DMS 273 treated with DMSO at 0.1 percent for 48 hours (cell line): ENCODE measurements around the gene F7.

Source experiments
- DNase-seq: peaks from one replicate; lab custom pipeline; 2025; lab: John Stamatoyannopoulos, UW

The F7 gene

GRCh38 chr13:113086991-113087922 lies 18.3 kb upstream of the F7 start:
- no peak for DNase-seq

GRCh38 chr13:113087923-113088690 lies 17.5 kb upstream of the F7 start:
- no peak for DNase-seq

DNA sequence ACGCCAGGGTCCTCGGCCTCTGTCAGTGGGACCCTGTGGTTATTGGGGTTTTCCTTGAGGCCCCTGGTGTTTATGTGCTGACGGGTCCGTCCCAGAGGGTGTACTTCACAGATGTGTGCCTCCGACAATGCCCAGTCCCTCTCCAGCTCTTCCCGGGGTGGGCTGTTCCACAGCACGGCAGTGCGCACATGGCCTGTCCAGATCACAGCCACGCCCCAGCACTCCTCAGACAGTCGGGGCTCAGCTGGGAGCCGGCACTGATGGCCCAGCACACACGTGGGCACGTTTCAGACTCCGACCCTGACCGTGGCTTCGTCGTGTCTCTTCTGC lies 16.9 kb upstream of the F7 start:
- no peak for DNase-seq

DNA sequence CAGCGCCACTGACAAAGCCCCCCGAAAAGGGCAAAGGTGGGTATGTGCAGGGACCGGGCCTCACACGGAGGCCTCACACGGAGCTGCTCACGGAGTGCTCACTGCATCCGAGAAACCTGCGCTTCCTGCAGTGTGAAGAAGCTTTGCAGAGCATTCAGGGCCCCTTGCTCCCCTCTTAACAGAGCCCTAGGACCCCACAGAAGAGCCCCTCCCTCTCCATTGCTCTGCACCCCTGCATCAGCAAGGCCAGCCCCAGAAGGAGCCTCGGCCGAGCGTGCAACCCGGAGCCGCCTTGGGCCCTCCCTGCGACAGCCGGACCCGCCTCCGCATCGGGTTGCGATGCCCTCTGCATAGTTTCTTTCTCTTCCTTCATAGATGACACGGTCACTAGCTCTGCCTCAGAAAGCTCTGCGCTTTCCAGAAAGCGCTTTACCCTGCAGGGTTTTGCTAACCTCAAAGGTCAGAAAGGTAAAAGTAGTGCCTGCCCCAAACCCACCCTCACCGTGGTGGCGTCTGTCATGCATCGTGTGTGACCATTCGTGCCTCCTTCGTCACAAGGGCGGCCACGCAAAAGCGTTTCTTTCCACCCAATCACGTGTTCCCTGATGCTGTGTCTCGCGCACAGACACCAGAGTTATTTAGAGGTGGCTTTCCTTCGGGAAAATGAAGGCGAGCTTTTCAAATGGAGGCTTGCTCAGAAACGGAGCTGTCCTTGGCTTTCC lies 15.7 kb upstream of the F7 start:
- DNase-seq: no peak

DNA sequence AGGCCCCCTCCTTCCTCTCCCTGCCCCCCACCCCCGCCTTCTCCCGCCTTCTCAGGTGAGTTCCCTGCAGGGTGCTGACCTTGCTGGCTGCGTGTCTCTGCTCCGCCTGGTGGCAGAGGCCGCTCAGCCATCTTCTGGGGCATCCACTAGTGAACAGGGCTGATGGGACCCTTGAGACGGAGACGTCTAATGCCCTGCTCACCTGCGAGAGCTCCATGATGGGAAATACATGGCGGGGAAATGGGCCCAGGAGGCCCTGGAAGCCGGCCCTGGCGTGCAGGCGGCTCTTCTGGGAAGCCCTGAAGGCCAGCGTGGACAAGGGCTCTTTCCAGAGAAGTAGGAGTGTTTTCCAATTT lies 15.2 kb upstream of the F7 start:
- no peak for DNase-seq

DNA sequence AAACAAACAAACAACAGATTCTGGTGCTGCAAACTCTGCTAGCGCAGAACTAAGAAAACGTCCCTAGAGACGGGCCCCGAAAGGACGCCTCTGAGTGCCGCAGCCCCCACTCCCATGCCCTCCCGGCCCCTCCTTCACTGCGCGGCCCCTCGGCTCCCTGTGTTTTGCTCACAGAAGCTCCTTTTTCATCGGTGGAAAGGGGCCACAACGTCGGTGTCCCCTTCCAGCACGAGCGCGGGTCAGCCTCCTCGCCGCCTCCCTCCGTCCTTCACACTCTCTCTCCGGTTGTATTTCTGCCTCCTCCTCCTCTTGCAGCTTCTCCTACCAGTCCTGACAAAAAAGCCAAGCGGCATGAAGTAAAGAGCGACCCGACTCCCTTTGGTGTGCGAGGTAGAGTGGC lies 14.8 kb upstream of the F7 start:
- DNase-seq: no peak

DNA sequence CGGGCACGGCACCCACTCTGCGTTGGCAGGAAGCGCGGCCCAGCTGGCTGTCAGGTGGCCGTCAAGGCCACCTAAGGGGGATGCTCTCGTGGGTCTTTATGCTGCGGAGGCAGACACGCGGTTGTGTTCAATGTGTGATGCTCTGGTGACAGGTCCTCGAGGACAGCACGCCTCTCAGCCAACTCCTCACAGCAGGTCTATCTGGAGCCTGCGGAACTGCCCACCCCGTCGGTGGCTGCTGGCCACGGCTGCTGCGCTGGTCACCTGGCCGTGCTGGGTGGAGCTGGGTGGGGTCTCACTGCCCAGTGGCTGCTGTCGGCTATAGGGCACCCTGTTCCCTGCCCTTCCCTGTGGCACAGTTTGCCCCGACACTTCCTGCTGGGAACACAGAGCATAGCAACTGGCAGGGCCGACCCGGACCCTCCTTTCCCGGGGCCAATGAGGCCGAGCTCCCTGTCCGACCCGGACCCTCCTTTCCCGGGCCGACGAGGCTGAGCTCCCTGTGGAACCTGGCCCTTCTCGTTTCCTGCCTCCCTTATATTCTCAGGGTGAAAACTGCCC lies 14.3 kb upstream of the F7 start:
- DNase-seq: no peak

GRCh38 chr13:113091891-113092775 lies 13.5 kb upstream of the F7 start:
- DNase-seq: no peak

DNA sequence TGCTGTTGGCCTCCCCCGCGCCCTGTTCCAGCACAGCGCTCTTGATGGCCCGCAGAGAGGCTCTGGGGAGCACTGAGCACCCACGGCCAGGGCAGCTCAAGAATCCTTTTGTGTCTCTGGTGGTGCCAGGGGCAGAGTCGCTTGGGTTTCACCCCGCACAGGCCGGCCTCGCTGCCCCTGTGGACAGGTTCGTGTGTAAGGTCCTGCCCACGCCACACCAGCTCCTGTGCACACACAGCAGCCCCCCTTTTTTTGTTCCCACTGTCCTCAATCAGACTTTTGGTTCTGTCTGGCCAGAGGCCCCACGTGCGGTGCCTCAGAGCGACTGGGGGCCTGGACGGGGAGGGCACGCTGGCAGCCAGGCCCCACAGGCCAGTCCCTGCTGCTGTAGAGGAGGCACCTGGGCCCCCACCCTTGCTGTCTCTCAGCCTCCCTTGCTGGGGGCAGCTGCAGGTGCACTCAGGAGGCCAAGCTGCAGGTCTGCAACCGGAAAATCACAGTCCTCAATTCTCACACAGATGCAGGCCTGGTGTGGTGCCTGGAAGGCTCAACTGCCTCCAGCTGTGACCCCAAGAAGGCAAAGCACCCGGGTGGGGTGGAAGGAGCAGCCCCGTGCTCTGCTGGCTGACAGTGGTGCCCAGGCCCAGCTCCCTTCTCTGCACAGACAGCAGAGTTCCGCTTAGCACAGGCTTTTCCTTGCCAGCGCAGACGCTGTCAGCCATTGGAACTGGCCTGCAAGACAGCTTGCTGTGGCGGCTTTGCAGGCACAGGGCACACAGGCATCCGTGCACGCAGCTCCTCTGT lies 12.6 kb upstream of the F7 start:
- no peak for DNase-seq

DNA sequence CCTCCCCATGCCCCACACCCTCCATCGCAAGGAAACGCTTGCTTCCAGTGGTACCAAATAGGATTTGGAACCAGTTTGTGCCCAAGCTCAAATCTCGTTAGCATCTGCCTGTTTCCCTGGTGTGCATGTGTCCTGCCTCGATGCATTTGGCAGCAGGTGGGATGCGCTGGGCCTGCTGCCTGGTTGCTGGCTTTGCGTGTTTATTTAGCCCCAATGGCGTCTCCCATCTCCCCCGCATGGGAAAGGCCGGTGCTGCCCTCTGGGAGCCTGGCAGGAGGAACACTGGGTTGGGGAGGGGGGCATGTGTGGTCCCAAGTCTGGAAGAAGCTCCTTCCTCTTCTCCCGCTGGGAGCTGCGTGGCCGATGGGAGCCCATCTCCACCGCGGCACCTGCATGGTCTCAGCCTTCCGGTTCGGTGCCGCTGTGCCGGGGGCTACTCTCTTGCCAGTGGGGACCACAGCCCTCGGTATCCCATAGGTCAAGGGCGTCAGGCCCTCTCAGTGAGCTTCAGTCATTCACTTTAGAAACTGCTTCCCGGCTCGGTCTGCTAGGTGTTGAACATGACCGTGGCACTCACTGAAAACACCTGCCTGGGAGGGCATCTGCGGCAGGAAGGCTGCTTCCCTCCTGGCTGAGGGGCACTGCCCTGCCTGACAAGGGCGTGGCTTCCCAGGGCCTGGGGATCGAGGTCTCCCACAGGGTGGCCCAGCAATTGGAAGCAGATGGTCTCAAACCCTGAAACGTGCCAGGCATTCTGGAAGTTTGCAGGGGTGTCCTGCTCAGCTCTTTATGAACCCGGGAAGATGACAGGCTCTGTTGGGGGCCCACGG lies 11.8 kb upstream of the F7 start:
- DNase-seq: no peak

DNA sequence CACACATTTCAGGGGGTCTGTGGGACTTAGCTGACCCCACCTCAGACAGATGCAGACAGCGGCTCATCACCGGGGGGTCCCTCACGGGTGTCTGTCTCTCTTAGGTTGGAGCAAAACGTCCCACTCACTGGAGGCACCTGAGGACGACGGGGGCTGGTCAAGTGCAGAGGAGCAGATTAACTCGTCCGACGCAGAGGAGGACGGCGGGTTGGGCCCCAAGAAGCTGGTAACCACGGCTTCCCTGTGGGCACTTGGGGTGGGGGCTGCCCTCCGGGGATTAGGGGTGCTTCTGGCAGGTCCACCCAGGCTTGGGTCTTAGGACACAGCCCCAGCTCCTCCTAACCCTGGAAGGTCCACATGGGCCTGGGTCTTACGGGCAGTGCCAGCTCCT lies 11.2 kb upstream of the F7 start:
- no peak for DNase-seq

GRCh38 chr13:113095146-113096051 lies 10.2 kb upstream of the F7 start:
- DNase-seq: no peak

DNA sequence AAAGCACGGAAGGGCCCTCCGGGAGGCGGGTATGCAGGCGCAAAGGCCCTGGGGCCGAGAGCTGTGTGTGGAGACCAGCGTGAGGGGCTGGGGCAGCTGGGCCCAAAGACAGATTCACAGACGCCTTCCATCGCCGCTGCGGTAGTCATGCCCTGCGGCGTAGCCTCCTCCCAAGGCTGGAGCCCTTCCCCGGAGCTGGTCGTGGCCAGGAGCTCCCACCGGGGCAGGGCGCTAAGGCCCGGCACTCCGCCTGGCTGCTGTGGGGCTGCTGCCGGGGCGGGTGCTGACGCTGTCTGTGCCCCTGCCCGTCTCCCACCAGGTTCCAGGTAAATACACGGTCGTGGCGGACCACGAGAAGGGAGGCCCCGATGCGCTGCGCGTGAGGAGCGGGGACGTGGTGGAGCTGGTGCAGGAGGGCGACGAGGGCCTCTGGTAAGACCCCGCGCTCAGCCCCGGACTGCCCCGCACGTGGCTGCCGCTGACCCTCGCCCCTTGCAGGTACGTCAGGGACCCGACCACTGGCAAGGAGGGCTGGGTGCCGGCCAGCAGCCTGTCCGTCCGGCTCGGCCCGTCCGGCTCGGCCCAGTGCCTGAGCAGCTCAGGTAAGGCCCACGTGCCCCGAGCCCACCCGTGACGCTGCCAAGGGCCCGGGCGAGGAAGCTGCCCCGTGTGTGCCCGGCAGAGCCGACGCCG lies 9.4 kb upstream of the F7 start:
- DNase-seq: no peak

- DNase-seq: no peak
These were observed 8.8 kb upstream of the F7 start for GRCh38 chr13:113096745-113097305.

GRCh38 chr13:113097651-113098050 lies 7.9 kb upstream of the F7 start:
- no peak for DNase-seq

- no peak for DNase-seq
These were observed 7.3 kb upstream of the F7 start for GRCh38 chr13:113098162-113098732.

GRCh38 chr13:113099142-113099541 lies 6.4 kb upstream of the F7 start:
- DNase-seq: no peak
